D721Med (cell line): Measurements from ENCODE around the gene PATL2.

Source experiments
- DNase-seq: peaks from one replicate; pipeline ENCODE4 v3.0.0; 2011; ENCODE audit warnings: low spot score; ENCODE audit not compliant: insufficient read length
- FAIRE-seq: peaks from 2 replicates; lab custom pipeline; 2011; peaks lifted over from hg19 to GRCh38; lab: Jason Lieb, UNC
- CTCF ChIP-seq: IDR thresholded peaks from 2 replicates; pipeline ENCODE4 v1.5.1; 2012; ENCODE audit warnings: mild to moderate bottlenecking, control low read depth; ENCODE audit not compliant: insufficient read depth; ENCODE audit errors: missing control alignments

Gene PATL2

GRCh38 chr15:44673639-44674038 lies 37.5 kb downstream of the PATL2 start:
- DNase-seq (no peak), FAIRE-seq (no peak)
- TF ChIP-seq CTCF: no peak

- no peak for FAIRE-seq
- no peak for TF ChIP-seq CTCF
- no peak for DNase-seq
These were observed 40.8 kb downstream of the PATL2 start for GRCh38 chr15:44670087-44670950.

- FAIRE-seq (no peak), DNase-seq (no peak)
- no peak for TF ChIP-seq CTCF
These were observed 42.2 kb downstream of the PATL2 start for GRCh38 chr15:44668921-44669320.

GRCh38 chr15:44667039-44667360 lies 44.1 kb downstream of the PATL2 start:
- no peak for TF ChIP-seq CTCF
- DNase-seq (no peak), FAIRE-seq (no peak)

- no peak for TF ChIP-seq CTCF
- FAIRE-seq: no peak
- DNase-seq: no peak
These were observed 44.7 kb downstream of the PATL2 start for GRCh38 chr15:44666210-44667038.

- FAIRE-seq (no peak), DNase-seq (peak; percentile 64)
- peak; percentile 78 for TF ChIP-seq CTCF
These were observed 47.5 kb downstream of the PATL2 start, which contains the start of gene SPG11 for GRCh38 chr15:44663410-44664308. SPG11 (minus strand) TSS chr15:44663662; CDS start chr15:44663647, 15 bp downstream.
